Cardiac septum (tissue), 1 donor: ENCODE measurements around the gene KLHL17. TPM values are rescaled to one million over a fixed set of nuclear protein-coding genes. Genes with fewer than 3 reads are reported as not detected.
"Not testable (repeated sequence)": the region's sequence is repeated elsewhere in the genome, so short reads cannot be mapped to it uniquely, and the experiment has no call there.

Experiments
- DNase-seq: peaks from one replicate; pipeline ENCODE4 v3.0.0-alpha.2; 2020; ENCODE audit warnings: low spot score
- intact Hi-C: fragments of 100-400 bp; cut with DNase I; formaldehyde crosslinking; loops from one replicate; pipeline ENCODE4 v1.14.0; 2022
- total RNA-seq: library from RNA; stranded (reverse); fragmentation: NEBNext Ultra II Directional; extraction: Animal tissue kit (Norgen Biotek cat#: 25700); gene quantifications from one replicate; pipeline ENCODE4 v1.2.1, GENCODE V29; 2021
- donor health status: DM: no; HTN: no; CAD: no.

KLHL17 gene
- total RNA-seq, 1 donor from 2014 or later: 4.8 TPM

DNA sequence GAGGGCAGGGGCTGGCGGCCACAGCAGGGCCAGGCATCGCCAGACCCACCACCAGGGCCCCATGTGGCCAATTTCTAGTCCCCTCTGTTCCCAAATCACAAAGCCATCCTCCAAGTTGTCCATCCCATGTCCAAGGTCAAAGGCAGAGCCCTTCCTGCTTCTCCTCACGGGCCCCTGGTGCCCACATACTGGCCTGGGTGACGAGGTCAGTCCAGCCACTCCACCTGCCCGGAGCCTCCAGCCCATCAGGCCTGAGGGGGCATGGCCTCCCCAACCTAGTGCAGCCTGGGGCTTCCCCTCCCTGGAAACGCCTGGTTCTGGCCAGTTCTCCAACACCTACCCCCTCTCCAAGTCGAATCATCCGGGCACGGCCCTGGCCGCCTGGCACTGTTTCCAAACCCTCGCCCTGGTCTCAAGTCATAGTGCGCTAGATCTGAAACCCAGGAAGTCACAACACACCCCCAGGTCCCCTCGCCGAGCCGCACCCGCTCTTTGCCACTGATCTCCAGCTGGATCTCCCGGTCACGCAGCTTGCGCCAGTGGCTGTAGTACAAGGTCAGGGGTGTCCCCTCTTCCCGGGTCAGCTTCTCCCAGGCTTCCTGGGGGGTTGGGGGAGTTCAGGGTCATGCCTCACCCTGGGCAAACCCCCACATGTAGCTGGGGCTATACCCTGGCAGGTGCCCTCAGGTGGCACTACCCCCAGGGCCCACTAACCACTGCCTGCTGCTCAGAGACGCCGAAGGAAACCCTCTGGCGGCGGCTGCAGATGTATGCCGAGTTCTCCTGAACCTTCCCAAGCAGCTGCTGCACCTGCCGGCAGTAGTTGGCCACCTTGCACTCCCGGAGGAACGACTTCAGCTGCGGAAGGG is 14.5 kb upstream of the KLHL17 start:
- DNase-seq: no peak
- intact Hi-C loops: no loop called here

- DNase-seq, intact Hi-C loops: not testable (repeated sequence)
These were observed 13.6 kb upstream of the KLHL17 start for GRCh38 chr1:946811-947210.

DNA sequence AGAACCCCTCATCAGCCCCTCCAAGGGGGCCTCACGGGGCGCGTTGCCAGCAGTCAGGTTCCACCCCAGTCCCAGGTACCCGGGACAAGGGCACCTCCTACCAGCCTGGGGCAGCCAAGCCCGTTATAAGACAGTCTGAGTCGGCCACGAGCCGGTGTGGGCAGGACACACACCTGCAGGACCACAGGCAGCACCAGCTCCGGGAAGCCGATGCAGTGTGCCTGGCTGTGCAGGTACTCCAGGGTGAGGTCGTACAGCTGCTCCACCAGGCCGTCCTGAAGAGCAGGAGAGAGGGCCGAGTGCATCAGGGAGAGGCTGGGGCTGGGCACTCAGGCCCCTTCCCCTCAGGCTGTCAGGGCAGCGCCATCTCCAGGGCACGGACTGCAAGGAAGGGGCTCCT is 12.4 kb upstream of the KLHL17 start:
- intact Hi-C loops: no loop called here
- DNase-seq: no peak

- DNase-seq: no peak
- intact Hi-C loops: no loop called here
These were observed 10.1 kb upstream of the KLHL17 start for GRCh38 chr1:950268-950667.

GRCh38 chr1:950881-951280 is 9.5 kb upstream of the KLHL17 start:
- intact Hi-C loops: no loop called here
- DNase-seq: no peak

GRCh38 chr1:951364-951763 is 9.0 kb upstream of the KLHL17 start:
- intact Hi-C loops: no loop called here
- no peak for DNase-seq

DNA sequence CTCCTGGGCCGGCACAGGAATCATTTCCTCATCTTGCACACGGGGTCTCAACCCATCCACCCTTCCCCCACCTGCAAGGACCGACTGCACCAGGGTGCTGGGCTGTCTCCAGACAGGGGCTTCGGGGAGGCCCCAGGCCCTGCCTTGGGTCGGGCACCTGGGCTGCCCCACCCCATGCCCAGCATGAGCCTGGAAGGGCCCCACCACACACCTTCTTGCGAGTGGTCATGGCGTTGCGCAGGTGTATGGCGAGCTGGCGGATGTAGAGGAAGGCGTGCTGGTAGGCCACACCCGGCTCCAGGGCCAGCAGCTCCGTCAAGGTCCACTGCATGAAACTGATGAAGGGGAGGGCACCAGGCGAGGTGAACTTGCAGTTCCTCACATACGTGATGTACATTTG is 8.2 kb upstream of the KLHL17 start:
- intact Hi-C loops: no loop called here

GRCh38 chr1:952603-953002 is 7.8 kb upstream of the KLHL17 start:
- intact Hi-C loops: no loop called here
- no peak for DNase-seq

More for the DNA sequence above, 8.2 kb upstream of the KLHL17 start:
- DNase-seq: no peak

- DNase-seq: no peak
- intact Hi-C loops: no loop called here
These were observed 6.7 kb upstream of the KLHL17 start for GRCh38 chr1:953524-954320.

DNA sequence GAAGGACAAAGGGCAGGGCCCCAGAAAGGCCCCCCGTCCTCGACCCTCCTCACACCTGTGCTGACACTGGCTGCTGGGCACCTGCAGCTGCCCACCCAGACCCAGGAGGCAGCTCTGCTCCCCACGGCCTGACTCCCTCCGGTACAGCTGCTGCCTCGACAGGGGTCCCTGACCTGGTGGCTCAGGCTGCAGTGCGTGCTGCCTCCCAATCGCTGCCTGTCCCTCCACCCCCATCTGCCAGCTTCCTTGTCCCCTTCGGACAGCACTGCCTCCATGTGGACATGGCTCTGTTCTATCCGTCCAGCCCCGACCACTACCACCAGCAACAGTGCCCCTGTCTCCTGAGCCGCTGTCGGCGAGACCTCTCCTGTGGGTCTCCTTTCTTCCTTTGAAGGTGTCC is 5.5 kb upstream of the KLHL17 start:
- intact Hi-C loops: no loop called here
- DNase-seq: no peak

DNA sequence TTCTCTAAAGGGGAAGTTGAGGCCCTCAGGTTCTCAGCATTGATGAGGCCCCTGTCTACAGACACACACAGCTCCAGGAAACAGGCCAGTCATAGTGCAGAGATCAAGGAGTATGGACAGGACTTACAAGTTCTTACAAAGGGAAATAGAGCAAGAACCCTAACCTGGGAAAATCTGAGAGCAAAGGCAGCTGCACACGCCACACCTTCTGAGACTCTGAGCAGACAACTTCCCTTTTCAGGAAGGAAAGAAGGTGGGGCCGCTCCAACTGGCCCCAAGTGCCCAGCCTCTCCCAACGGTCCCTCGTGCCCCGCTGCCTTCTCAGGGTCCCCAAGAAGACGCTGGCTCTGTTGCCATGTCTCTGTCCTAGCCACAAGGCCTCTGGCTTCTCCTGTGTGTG is 4.9 kb upstream of the KLHL17 start:
- DNase-seq: no peak
- intact Hi-C loops: no loop called here

DNA sequence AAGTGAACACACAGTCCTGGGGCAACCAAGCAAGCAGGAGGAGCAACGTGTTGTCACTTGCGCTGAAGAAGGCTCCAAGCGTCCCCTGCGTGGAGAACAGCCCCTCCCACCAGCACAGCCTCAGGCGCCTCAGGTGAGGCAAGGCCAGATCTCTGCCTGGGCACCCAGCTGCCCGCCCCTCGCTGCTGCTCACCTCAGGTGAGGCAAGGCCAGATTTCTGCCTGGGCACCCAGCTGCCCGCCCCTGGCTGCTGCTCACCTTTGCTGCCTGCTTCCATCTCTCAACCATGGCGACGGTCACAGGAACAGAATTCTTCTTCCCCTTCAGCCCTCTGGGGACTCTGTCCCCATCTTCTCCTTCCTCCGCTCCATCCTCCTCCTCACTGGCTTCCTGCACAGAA is 3.7 kb upstream of the KLHL17 start:
- intact Hi-C loops: no loop called here
- DNase-seq: no peak

- peak; percentile 96 for DNase-seq
- intact Hi-C loops: no loop called here
These were observed 1.3 kb upstream of the KLHL17 start, which contains the start of gene NOC2L for GRCh38 chr1:958823-959730. Gene NOC2L, minus strand, starts transcription at chr1:959256. Its CDS starts 16 bp downstream, at chr1:959240.

DNA sequence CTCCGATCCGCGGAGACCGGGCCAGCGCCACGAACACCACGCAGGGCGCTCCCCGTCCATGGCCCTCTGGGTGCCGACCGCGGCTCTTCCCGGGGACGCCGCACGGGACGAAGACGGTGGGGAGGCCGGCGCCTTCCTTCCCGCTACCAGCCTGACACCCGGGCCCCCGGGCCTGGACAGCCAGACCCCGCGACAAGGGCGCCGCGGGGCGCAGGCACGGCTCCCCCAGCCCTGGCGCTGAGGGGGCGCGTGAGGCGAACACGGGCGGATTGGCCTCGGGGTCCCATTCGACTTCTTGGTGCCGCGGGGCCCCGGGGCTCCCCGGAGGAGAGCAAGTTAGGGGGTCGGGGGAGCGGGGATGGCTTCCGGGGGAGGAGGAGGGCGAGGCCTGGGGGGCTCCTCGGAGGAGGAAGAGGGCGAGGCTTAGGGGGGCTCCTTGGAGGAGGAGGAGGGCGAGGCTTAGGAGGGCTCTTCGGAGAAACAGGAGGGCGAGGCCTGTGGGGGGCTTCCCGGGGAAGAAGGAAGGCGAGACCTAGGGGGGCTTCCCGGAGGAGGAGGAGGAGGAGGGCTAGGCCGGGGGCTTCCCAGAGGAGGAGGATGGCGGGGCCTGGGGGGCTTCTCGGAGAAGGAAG is 537 bp upstream of the KLHL17 start:
- intact Hi-C loops: no loop called here
- no peak for DNase-seq

DNA sequence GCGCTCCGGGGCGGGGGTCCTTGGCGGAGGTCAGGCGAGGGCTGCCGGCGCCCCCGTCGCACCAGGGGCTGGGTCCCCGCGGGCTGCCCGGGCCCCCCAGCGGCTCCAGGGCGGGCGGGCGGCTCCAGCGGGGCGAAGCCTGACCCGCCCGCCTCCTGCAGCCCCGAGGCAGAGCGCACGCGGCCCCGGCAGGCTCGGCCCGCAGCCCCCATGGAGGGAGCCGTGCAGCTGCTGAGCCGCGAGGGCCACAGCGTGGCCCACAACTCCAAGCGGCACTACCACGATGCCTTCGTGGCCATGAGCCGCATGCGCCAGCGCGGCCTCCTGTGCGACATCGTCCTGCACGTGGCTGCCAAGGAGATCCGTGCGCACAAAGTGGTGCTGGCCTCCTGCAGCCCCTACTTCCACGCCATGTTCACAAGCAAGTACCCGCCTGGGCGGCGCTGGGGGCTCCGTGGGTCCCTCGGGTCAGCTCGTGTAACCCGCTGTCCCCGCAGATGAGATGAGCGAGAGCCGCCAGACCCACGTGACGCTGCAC is 817 bp downstream of the KLHL17 start:
- no peak for DNase-seq
- intact Hi-C loops: no loop called here

GRCh38 chr1:962381-963300 is 2.3 kb downstream of the KLHL17 start:
- intact Hi-C loops: no loop called here
- DNase-seq: no peak

DNA sequence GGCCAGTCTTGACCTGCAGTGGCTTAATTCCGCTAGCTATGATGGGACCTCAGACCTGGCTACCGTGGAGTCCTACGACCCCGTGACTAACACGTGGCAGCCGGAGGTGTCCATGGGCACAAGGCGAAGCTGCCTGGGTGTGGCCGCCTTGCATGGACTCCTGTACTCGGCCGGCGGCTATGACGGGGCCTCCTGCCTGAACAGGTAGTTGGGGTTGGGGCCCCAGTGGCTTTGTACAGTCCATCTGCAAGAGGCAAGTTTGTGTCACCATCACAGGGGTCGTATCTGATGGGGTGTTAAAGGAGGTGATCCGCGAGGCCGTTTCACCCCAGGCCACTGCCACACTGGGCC is 2.9 kb downstream of the KLHL17 start:
- DNase-seq: no peak
- intact Hi-C loops: no loop called here
